HepG2 (cell line): ENCODE results near the gene SLC7A11. TPM values are rescaled to one million over a fixed set of nuclear protein-coding genes. Genes with fewer than 3 reads are reported as not detected.

Source experiments
- AGO1 ChIP-seq: fragments of 200-400 bp; formaldehyde crosslinking; IDR thresholded peaks from 2 replicates; pipeline ENCODE4 v1.6.1; 2017; ENCODE audit warnings: mild to moderate bottlenecking, low read depth, low read length, moderate library complexity; ENCODE audit not compliant: poor library complexity, severe bottlenecking
- CREB3 ChIP-seq: sonication (generic); formaldehyde crosslinking; IDR thresholded peaks from 2 replicates; pipeline ENCODE4 v1.5.0; 2020; ENCODE audit warnings: missing genetic modification reagents
- ISX ChIP-seq: sonication (generic); formaldehyde crosslinking; conservative IDR thresholded peaks from 2 replicates; pipeline ENCODE4 v1.5.0; 2020; ENCODE audit warnings: missing genetic modification reagents
- LCORL ChIP-seq, 2 experiments: fragments of 450-650 bp in 1 of 2; sonication (generic) in 1 of 2; formaldehyde crosslinking in 1 of 2; IDR thresholded peaks; 2 replicates each; pipeline versions ENCODE4 v1.5.0 to v1.6.1; 2017 to 2020; ENCODE audit warnings: antibody characterized with exemption in 1 of 2, missing genetic modification reagents in 1 of 2
- MEIS2 ChIP-seq: sonication (generic); formaldehyde crosslinking; IDR thresholded peaks from 2 replicates; pipeline ENCODE4 v1.9.0; 2021; ENCODE audit warnings: mild to moderate bottlenecking, missing genetic modification reagents
- NFE2L1 ChIP-seq: sonication (generic); formaldehyde crosslinking; IDR thresholded peaks from 2 replicates; pipeline ENCODE4 v1.4.0; 2020; ENCODE audit warnings: missing genetic modification reagents, mild to moderate bottlenecking, borderline replicate concordance
- NR2C2 ChIP-seq: sonication (generic); formaldehyde crosslinking; IDR thresholded peaks from 2 replicates; pipeline ENCODE4 v1.4.0; 2020; ENCODE audit warnings: missing genetic modification reagents, mild to moderate bottlenecking, moderate library complexity, borderline replicate concordance
- NR3C1 ChIP-seq: sonication (generic); formaldehyde crosslinking; IDR thresholded peaks from 2 replicates; pipeline ENCODE4 v1.4.0; 2020; ENCODE audit warnings: missing genetic modification reagents
- POLR2AphosphoS5 ChIP-seq: IDR thresholded peaks from 2 replicates; pipeline ENCODE4 v1.6.1; 2012; ENCODE audit warnings: low read depth, low read length
- RXRA ChIP-seq: sonication (generic); formaldehyde crosslinking; IDR thresholded peaks from 2 replicates; pipeline ENCODE4 v1.5.1; 2020; ENCODE audit warnings: missing genetic modification reagents
- SCMH1 ChIP-seq: sonication (generic); formaldehyde crosslinking; IDR thresholded peaks from 2 replicates; pipeline ENCODE4 v1.9.0; 2021; ENCODE audit warnings: missing genetic modification reagents, mild to moderate bottlenecking, borderline replicate concordance
- SP140L ChIP-seq: sonication (generic); formaldehyde crosslinking; IDR thresholded peaks from 2 replicates; pipeline ENCODE4 v1.4.0; 2020; ENCODE audit warnings: missing genetic modification reagents, borderline replicate concordance
- SRSF4 ChIP-seq: fragments of 200-400 bp; formaldehyde crosslinking; IDR thresholded peaks from one replicate; pipeline ENCODE4 v1.6.1; 2018; ENCODE audit warnings: mild to moderate bottlenecking, low read depth, low read length, moderate library complexity; ENCODE audit not compliant: poor library complexity, severe bottlenecking
- ZC3H13 ChIP-seq: sonication (generic); formaldehyde crosslinking; IDR thresholded peaks from 2 replicates; pipeline ENCODE4 v1.8.1; 2023; ENCODE audit warnings: mild to moderate bottlenecking, missing genetic modification reagents, moderate library complexity
- ZFP41 ChIP-seq: sonication (generic); formaldehyde crosslinking; IDR thresholded peaks from 2 replicates; pipeline ENCODE4 v1.4.0; 2020; ENCODE audit warnings: mild to moderate bottlenecking, missing genetic modification reagents, borderline replicate concordance
- ZFP62 ChIP-seq: sonication (generic); formaldehyde crosslinking; IDR thresholded peaks from 2 replicates; pipeline ENCODE4 v1.4.0; 2020; ENCODE audit warnings: missing genetic modification reagents
- ZNF101 ChIP-seq: sonication (generic); formaldehyde crosslinking; IDR thresholded peaks from 2 replicates; pipeline ENCODE4 v1.4.0; 2020; ENCODE audit warnings: mild to moderate bottlenecking, low read depth, missing genetic modification reagents, borderline replicate concordance
- ZNF12 ChIP-seq: sonication (generic); formaldehyde crosslinking; IDR thresholded peaks from 2 replicates; pipeline ENCODE4 v1.5.0; 2020; ENCODE audit warnings: missing genetic modification reagents
- ZNF160 ChIP-seq: sonication (generic); formaldehyde crosslinking; IDR thresholded peaks from 2 replicates; pipeline ENCODE4 v1.8.0; 2022; ENCODE audit warnings: mild to moderate bottlenecking, inconsistent platforms, missing genetic modification reagents
- ZNF572 ChIP-seq: sonication (generic); formaldehyde crosslinking; IDR thresholded peaks from 2 replicates; pipeline ENCODE4 v1.5.1; 2020; ENCODE audit warnings: mild to moderate bottlenecking, missing genetic modification reagents
- ZNF607 ChIP-seq: sonication (generic); formaldehyde crosslinking; IDR thresholded peaks from 2 replicates; pipeline ENCODE4 v1.5.1; 2020; ENCODE audit warnings: missing genetic modification reagents, mild to moderate bottlenecking, borderline replicate concordance
- ZNF83 ChIP-seq: sonication (generic); formaldehyde crosslinking; IDR thresholded peaks from 2 replicates; pipeline ENCODE4 v1.4.0; 2020; ENCODE audit warnings: missing genetic modification reagents, mild to moderate bottlenecking, borderline replicate concordance
- ZNF878 ChIP-seq: sonication (generic); formaldehyde crosslinking; IDR thresholded peaks from 2 replicates; pipeline ENCODE4 v1.8.1; 2023; ENCODE audit warnings: mild to moderate bottlenecking, missing genetic modification reagents, moderate library complexity
- ZSCAN31 ChIP-seq: sonication (generic); formaldehyde crosslinking; IDR thresholded peaks from 2 replicates; pipeline ENCODE4 v1.5.0; 2020; ENCODE audit warnings: low read depth, mild to moderate bottlenecking, missing genetic modification reagents
- polyA plus RNA-seq, 8 experiments: library from polyadenylated mRNA; depleted of rRNA in 3 of 8; stranded (reverse) in 7 of 8; unstranded in 1 of 8; fragments of >200 nt; fragmentation: Illumina TruSeq in 4 of 8; extraction: Trizol in 4 of 8; gene quantifications; 2 replicates each; pipeline versions ENCODE4 v1.2.1 to v1.2.3, GENCODE V29; 2011 to 2016; ENCODE audit warnings: low read depth in 4 of 8, missing spikeins in 1 of 8, mixed read lengths in 1 of 8; ENCODE audit not compliant: insufficient read depth in 1 of 8
- total RNA-seq, 5 experiments: library from RNA; depleted of rRNA; stranded (reverse); fragments of >200 nt; fragmentation: Illumina TruSeq; extraction: Trizol; gene quantifications; 2 replicates each; pipeline ENCODE4 v1.2.3, GENCODE V29; 2016; ENCODE audit warnings: low read depth in 1 of 5
- TF ChIP-seq, protein P1 (sequence below): sonication (generic); formaldehyde crosslinking; IDR thresholded peaks from 2 replicates; pipeline ENCODE4 v1.8.0; 2023; ENCODE audit warnings: mild to moderate bottlenecking, missing genetic modification reagents
- TF ChIP-seq, protein P2 (sequence below): sonication (generic); formaldehyde crosslinking; IDR thresholded peaks from 2 replicates; pipeline ENCODE4 v1.4.0; 2020; ENCODE audit warnings: missing genetic modification reagents, low read depth, mild to moderate bottlenecking, borderline replicate concordance
- TF ChIP-seq, protein P3 (sequence below): sonication (generic); formaldehyde crosslinking; IDR thresholded peaks from 2 replicates; pipeline ENCODE4 v1.8.1; 2023; ENCODE audit warnings: missing genetic modification reagents, mild to moderate bottlenecking, borderline replicate concordance

SLC7A11 gene
- total and polyA plus RNA-seq, 2 of the 13 experiments (the other 11 are each of a cell fraction or from before 2014, with no cell fraction given) = 15.7 to 17.5 TPM

GRCh38 chr4:138241281-138242075, 671 bp downstream of the SLC7A11 start (continued):
- TF ChIP-seq ZSCAN31 (CRISPR knock-in tag) (no peak), CREB3 (CRISPR knock-in tag) (no peak), SRSF4 (no peak), ZNF101 (no peak), ZNF12 (no peak), ZNF160 (CRISPR knock-in tag) (no peak), ZNF878 (CRISPR knock-in tag) (no peak), SCMH1 (CRISPR knock-in tag) (no peak), RXRA (CRISPR knock-in tag) (no peak), MEIS2 (CRISPR knock-in tag) (no peak), ZFP62 (CRISPR knock-in tag) (no peak), ZNF83 (CRISPR knock-in tag) (no peak), SP140L (CRISPR knock-in tag) (no peak), LCORL (IDR thresholded peaks at IDR 0.05) (no peak), LCORL (CRISPR knock-in tag; IDR thresholded peaks at IDR 0.05) (no peak), AGO1 (no peak), NFE2L1 (CRISPR knock-in tag) (no peak), ZC3H13 (CRISPR knock-in tag) (no peak), NR2C2 (CRISPR knock-in tag) (no peak), ZNF607 (CRISPR knock-in tag) (no peak), ZFP41 (CRISPR knock-in tag) (no peak), ISX (no peak), NR3C1 (CRISPR knock-in tag) (no peak), ZNF572 (no peak), POLR2AphosphoS5 (peak; percentile 19)
- TF ChIP-seq, protein P1, sequence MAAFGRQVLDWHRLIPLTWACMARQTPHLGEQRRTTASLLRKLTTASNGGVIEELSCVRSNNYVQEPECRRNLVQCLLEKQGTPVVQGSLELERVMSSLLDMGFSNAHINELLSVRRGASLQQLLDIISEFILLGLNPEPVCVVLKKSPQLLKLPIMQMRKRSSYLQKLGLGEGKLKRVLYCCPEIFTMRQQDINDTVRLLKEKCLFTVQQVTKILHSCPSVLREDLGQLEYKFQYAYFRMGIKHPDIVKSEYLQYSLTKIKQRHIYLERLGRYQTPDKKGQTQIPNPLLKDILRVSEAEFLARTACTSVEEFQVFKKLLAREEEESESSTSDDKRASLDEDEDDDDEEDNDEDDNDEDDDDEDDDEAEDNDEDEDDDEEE (CRISPR knock-in tag) = no peak
- TF ChIP-seq, protein P2, sequence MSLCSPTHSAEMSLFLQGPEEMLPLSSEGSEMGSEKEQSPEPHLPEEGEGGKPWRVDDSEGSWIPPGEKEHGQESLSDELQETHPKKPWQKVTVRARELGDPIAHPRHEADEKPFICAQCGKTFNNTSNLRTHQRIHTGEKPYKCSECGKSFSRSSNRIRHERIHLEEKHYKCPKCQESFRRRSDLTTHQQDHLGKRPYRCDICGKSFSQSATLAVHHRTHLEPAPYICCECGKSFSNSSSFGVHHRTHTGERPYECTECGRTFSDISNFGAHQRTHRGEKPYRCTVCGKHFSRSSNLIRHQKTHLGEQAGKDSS (CRISPR knock-in tag) = 0 out of 2 replicates have a peak, but pooled peaks have one; percentile 11
- TF ChIP-seq, protein P3, sequence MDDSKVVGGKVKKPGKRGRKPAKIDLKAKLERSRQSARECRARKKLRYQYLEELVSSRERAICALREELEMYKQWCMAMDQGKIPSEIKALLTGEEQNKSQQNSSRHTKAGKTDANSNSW (CRISPR knock-in tag) = no peak
